ENCODE measurements around the gene POGZ.

The POGZ gene

DNA sequence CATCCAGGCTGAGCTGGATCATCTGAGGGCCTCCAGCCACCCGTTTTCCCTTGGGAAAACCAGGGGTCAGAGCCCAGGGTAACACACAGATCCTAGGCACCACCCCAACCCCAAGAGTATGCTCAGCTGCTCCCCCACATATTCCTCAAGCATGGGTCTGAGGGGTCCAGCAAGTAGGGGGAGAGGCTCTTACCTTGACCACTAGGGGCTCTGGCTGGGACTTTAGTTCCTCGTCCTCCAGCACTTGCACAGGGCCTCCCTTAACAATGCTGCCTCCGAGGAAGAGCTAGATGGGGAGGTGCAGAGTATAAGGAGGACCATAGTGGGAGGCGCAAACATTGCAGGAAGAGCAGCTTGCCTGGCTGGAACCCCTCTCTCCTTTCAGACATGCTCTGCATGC, 94.3 kb downstream of the POGZ start:
- DNase-seq (ENCODE audit: extremely low read depth, low read depth), result no peak
- TF ChIP-seq, protein P1, sequence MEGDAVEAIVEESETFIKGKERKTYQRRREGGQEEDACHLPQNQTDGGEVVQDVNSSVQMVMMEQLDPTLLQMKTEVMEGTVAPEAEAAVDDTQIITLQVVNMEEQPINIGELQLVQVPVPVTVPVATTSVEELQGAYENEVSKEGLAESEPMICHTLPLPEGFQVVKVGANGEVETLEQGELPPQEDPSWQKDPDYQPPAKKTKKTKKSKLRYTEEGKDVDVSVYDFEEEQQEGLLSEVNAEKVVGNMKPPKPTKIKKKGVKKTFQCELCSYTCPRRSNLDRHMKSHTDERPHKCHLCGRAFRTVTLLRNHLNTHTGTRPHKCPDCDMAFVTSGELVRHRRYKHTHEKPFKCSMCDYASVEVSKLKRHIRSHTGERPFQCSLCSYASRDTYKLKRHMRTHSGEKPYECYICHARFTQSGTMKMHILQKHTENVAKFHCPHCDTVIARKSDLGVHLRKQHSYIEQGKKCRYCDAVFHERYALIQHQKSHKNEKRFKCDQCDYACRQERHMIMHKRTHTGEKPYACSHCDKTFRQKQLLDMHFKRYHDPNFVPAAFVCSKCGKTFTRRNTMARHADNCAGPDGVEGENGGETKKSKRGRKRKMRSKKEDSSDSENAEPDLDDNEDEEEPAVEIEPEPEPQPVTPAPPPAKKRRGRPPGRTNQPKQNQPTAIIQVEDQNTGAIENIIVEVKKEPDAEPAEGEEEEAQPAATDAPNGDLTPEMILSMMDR (IDR thresholded peaks at IDR 0.05; ENCODE audit: low read depth, low read length), result no peak

DNA sequence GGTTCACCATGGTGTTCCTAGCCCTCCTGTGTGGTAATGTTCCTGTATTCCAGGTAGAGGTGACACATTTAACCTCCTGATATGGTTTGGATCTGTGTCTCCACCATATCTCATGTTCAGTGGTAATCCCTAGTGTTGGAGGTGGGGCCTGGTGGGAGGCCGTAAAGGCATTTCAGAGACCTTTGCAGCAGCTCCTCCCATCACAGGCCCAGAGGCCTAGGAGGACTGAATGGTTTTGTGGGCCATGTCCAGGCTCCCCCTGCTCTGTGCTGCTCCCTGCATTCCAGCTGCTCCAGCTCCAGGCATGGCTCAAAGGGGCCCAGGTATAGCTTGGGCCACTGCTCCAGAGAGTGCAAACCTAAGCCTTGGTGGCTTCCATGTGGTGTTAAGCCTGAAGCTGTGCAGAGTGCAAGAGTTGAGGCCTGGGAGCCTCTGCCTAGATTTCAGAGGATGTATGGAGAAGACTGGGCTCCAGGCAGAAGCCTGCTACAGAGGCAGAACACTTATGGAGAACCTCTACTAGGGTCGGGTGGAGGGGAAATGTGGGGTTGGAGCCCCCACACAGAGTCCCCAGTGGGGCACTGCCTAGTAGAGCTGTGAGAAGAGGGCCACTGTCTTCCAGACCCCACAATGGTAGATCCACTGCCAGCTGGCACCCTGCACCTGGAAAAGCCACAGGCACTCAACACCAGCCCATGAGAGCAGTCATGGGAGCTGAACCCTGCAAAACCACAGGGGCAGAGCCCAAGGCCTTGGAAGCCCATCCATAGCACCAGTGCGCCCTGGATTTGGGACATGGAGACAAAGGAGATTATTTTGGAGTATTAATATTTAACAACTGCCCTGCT, 96.8 kb downstream of the POGZ start:
- TF ChIP-seq, protein P1 (IDR thresholded peaks at IDR 0.05; ENCODE audit: low read depth, low read length), result no peak
- DNase-seq (ENCODE audit: extremely low read depth, low read depth), result no peak

- no peak for DNase-seq (ENCODE audit: extremely low read depth, low read depth)
- TF ChIP-seq, protein P1 (IDR thresholded peaks at IDR 0.05; ENCODE audit: low read depth, low read length), result no peak
Observed at GRCh38 chr1:151361883-151362282, 97.4 kb downstream of the POGZ start.

GRCh38 chr1:151356696-151357095, 102.6 kb downstream of the POGZ start:
- TF ChIP-seq, protein P1 (IDR thresholded peaks at IDR 0.05; ENCODE audit: low read depth, low read length), result no peak
- no peak for DNase-seq (ENCODE audit: extremely low read depth, low read depth)

All from AG09319 (cell line).